Kidney (tissue), 22 donors: Measurements from ENCODE around the gene UBE2J2. TPM values are rescaled to one million over a fixed set of nuclear protein-coding genes. Genes with fewer than 3 reads are reported as not detected.

Experiments
- DNase-seq, 5 donors: peaks; one replicate each; pipeline ENCODE4 v3.0.0-alpha.2; 2013 to 2020
- FAIRE-seq: peaks from 2 replicates; lab custom pipeline; 2012; peaks lifted over from hg19 to GRCh38; lab: Jason Lieb, UNC
- H3K27ac ChIP-seq, 2 donors: one replicate each; pipeline ENCODE4 v1.7.0; 2013; ENCODE audit warnings: low read depth in 2 of 2, low read length in 2 of 2, inconsistent platforms in 1 of 2
- H3K27me3 ChIP-seq: one replicate; pipeline ENCODE4 v1.7.1; 2013; ENCODE audit warnings: low read length, inconsistent platforms; ENCODE audit not compliant: control insufficient read depth, insufficient read depth
- H3K36me3 ChIP-seq, 3 donors: one replicate each; pipeline versions ENCODE4 v1.7.0 to v1.7.1; 2013; ENCODE audit warnings: low read length in 3 of 3, control low read depth in 1 of 3, inconsistent platforms in 1 of 3; ENCODE audit not compliant: insufficient read depth in 3 of 3, control insufficient read depth in 2 of 3
- H3K4me1 ChIP-seq, 3 donors: one replicate each; pipeline versions ENCODE4 v1.7.0 to v1.7.1; 2013; ENCODE audit warnings: low read length in 3 of 3, inconsistent platforms in 1 of 3, low read depth in 1 of 3; ENCODE audit not compliant: control insufficient read depth in 2 of 3, insufficient read depth in 2 of 3
- H3K4me3 ChIP-seq, 3 donors: one replicate each; pipeline versions ENCODE4 v1.7.0 to v1.8.1; 2013; ENCODE audit warnings: low read length in 3 of 3, control low read depth in 1 of 3, inconsistent platforms in 1 of 3
- H3K9ac ChIP-seq, 3 donors: one replicate each; pipeline versions ENCODE4 v1.7.0 to v1.7.1; 2013; ENCODE audit warnings: low read length in 3 of 3, control low read depth in 1 of 3, inconsistent platforms in 1 of 3
- H3K9me3 ChIP-seq, 3 donors: one replicate each; pipeline versions ENCODE4 v1.7.0 to v1.7.1; 2013; ENCODE audit warnings: low read length in 3 of 3, control low read depth in 1 of 3, inconsistent platforms in 1 of 3; ENCODE audit not compliant: control insufficient read depth in 2 of 3, insufficient read depth in 1 of 3
- intact Hi-C: fragments of 100-400 bp; cut with DNase I; formaldehyde crosslinking; loops from one replicate; pipeline ENCODE4 v1.11.1; 2022
- long read RNA-seq, 10 donors: library from polyadenylated mRNA in 1 of 10; unstranded in 1 of 10; transcript quantifications; one replicate each; pipeline ENCODE4 v2.0.0 and lab custom pipeline, GENCODE V29; 2021 to 2026
- polyA plus RNA-seq: library from polyadenylated mRNA; stranded (reverse); fragments of 350-450 nt; fragmentation: Illumina TruSeq; extraction: RNeasy Lipid Tissue Mini Kit (QIAGEN cat#74804); gene quantifications from one replicate; pipeline ENCODE4 v1.2.3, GENCODE V29; 2014; ENCODE audit warnings: low read depth, low replicate concordance; ENCODE audit not compliant: insufficient read depth
- total RNA-seq: library from RNA; stranded (reverse); fragmentation: NEBNext Ultra II Directional; extraction: Animal tissue kit (Norgen Biotek cat#: 25700); gene quantifications from one replicate; pipeline ENCODE4 v1.2.1, GENCODE V29; 2021
- TF ChIP-seq, protein P1 (sequence below): IDR thresholded peaks from 3 replicates; pipeline ENCODE4 v1.5.1; 2012; ENCODE audit warnings: mild to moderate bottlenecking, moderate library complexity, borderline replicate concordance; ENCODE audit not compliant: insufficient read depth; ENCODE audit errors: extremely low read depth
- donor health status: control.
- donor health status: control.
- donor health status: control.
- donor health status: control.
- donor health status: control.
- donor health status: DM: yes; HTN: yes; CAD: no.
- donor health status: Normal renal cell carcinoma (clear cell type).

Gene UBE2J2
- total RNA-seq (56.6 TPM), polyA plus RNA-seq (57.4 TPM)
- long read RNA-seq, donor 1, transcript UBE2J2-202 (7 exons, 1,733 nt), result major isoform, 11 of 21 reads
- long read RNA-seq, donor 1, partial matches to known transcripts, result 5 of 21 reads
- long read RNA-seq, donor 1, other reads (novel, unspliced or antisense), result 0 of 21 reads
- long read RNA-seq, donor 2, transcript UBE2J2-202 (7 exons, 1,733 nt), result major isoform, 9 of 12 reads
- long read RNA-seq, donor 2, partial matches to known transcripts, result 0 of 12 reads
- long read RNA-seq, donor 2, other reads (novel, unspliced or antisense), result 0 of 12 reads
- long read RNA-seq, donor 3, transcript UBE2J2-202 (7 exons, 1,733 nt), result major isoform, 10 of 13 reads
- long read RNA-seq, donor 3, partial matches to known transcripts, result 0 of 13 reads
- long read RNA-seq, donor 3, other reads (novel, unspliced or antisense), result 0 of 13 reads
- long read RNA-seq, donor 4, transcript UBE2J2-202 (7 exons, 1,733 nt), result major isoform, 14 of 18 reads
- long read RNA-seq, donor 4, partial matches to known transcripts, result 0 of 18 reads
- long read RNA-seq, donor 4, other reads (novel, unspliced or antisense), result 0 of 18 reads
- long read RNA-seq, donor 5, result 0 reads
- long read RNA-seq, donor 6, partial matches to known transcripts, result 0 of 3 reads
- long read RNA-seq, donor 6, other reads (novel, unspliced or antisense), result 0 of 3 reads
- long read RNA-seq, donor 7, transcript UBE2J2-202 (7 exons, 1,733 nt), result major isoform, 50 of 68 reads
- long read RNA-seq, donor 7, partial matches to known transcripts, result 1 of 68 reads
- long read RNA-seq, donor 7, other reads (novel, unspliced or antisense), result 11 of 68 reads
- long read RNA-seq, donor 8, transcript UBE2J2-202 (7 exons, 1,733 nt), result major isoform, 12 of 21 reads
- long read RNA-seq, donor 8, partial matches to known transcripts, result 5 of 21 reads
- long read RNA-seq, donor 8, other reads (novel, unspliced or antisense), result 0 of 21 reads
- long read RNA-seq, donor 9, partial matches to known transcripts, result 0 of 6 reads
- long read RNA-seq, donor 9, other reads (novel, unspliced or antisense), result 0 of 6 reads
- long read RNA-seq, donor 10, transcript UBE2J2-202 (7 exons, 1,733 nt), result major isoform, 10 of 24 reads
- long read RNA-seq, donor 10, partial matches to known transcripts, result 8 of 24 reads
- long read RNA-seq, donor 10, other reads (novel, unspliced or antisense), result 0 of 24 reads

- peak within 1 kb of the TSS; percentile 51 to 52 for H3K27ac ChIP-seq
- intact Hi-C loops, result no loop called here
Measured at GRCh38 chr1:1273512-1274298, at the start of gene UBE2J2. TSS of gene UBE2J2 (minus strand) at chr1:1273854. CDS start at chr1:1267992, 5,862 bp downstream.

GRCh38 chr1:1322952-1323351 lies 49.3 kb upstream of the UBE2J2 start:
- FAIRE-seq (no peak), DNase-seq (no peak)
- H3K4me1 ChIP-seq, result peaks cover 0 to 20% (median 11%) of the 10 kb centered on the region in 3 donors
- H3K9me3 ChIP-seq, result no peaks in the 10 kb centered on the region
- H3K9ac ChIP-seq, result no peak overlapping the region
- peaks cover 0 to 2% (median 0%) of the 10 kb centered on the region in 3 donors for H3K36me3 ChIP-seq
- TF ChIP-seq, protein P1, sequence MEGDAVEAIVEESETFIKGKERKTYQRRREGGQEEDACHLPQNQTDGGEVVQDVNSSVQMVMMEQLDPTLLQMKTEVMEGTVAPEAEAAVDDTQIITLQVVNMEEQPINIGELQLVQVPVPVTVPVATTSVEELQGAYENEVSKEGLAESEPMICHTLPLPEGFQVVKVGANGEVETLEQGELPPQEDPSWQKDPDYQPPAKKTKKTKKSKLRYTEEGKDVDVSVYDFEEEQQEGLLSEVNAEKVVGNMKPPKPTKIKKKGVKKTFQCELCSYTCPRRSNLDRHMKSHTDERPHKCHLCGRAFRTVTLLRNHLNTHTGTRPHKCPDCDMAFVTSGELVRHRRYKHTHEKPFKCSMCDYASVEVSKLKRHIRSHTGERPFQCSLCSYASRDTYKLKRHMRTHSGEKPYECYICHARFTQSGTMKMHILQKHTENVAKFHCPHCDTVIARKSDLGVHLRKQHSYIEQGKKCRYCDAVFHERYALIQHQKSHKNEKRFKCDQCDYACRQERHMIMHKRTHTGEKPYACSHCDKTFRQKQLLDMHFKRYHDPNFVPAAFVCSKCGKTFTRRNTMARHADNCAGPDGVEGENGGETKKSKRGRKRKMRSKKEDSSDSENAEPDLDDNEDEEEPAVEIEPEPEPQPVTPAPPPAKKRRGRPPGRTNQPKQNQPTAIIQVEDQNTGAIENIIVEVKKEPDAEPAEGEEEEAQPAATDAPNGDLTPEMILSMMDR, result no peak
- no peak overlapping the region for H3K4me3 ChIP-seq
- H3K27ac ChIP-seq, result no peak overlapping the region
- intact Hi-C loops, result no loop called here
- H3K27me3 ChIP-seq, result no peaks in the 10 kb centered on the region

More at GRCh38 chr1:1273512-1274298, at the start of gene UBE2J2:
- TF ChIP-seq, protein P1, result no peak
- Histone ChIP-seq H3K36me3 (peaks cover 0 to 5% (median 0%) of the 10 kb centered on the region in 3 donors), H3K4me3 (peak within 1 kb of the TSS; percentile 62 to 87 (median 70)), H3K9ac (peak within 1 kb of the TSS; percentile 26 to 91 (median 61)), H3K9me3 (no peaks in the 10 kb centered on the region), H3K4me1 (peaks cover 0 to 29% (median 25%) of the 10 kb centered on the region in 3 donors), H3K27me3 (no peaks in the 10 kb centered on the region)
- DNase-seq (peak; percentile 94 to 99 (median 96)), FAIRE-seq (no peak)

DNA sequence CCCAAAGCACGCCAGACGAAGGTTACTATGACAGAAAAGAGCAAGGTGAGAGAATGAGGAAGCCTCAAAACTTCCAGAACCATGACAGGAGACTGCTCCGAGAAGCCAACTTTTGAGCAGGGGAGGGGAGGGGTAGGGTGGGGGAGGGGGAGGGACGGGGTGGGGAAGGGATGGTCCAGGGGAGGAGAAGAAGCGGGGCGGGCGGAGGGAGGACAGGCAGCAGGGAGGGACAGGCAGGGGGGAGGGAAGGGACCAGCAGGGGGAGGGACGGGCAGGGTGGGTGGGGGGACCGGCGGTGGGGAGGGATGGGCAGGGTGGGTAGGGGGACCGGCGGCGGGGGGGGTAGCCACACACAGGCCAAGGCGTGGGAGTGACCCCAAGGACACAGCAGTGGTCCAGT lies 48.8 kb upstream of the UBE2J2 start:
- DNase-seq (no peak), FAIRE-seq (no peak)
- Histone ChIP-seq H3K9me3 (no peaks in the 10 kb centered on the region), H3K27me3 (no peaks in the 10 kb centered on the region), H3K9ac (no peak overlapping the region), H3K4me3 (no peak overlapping the region), H3K4me1 (peaks cover 0 to 20% (median 11%) of the 10 kb centered on the region in 3 donors), H3K27ac (no peak overlapping the region), H3K36me3 (peaks cover 0 to 2% (median 0%) of the 10 kb centered on the region in 3 donors)
- TF ChIP-seq, protein P1, result no peak
- intact Hi-C loops, result no loop called here
